HG02610 (cell line): Measurements from ENCODE around the gene TMEM132C.

ENCODE experiments used
- ATAC-seq: cut with Tn5 transposase; IDR thresholded peaks from one replicate; pipeline ENCODE4 v1.9.1; 2021; ENCODE audit warnings: mild to moderate bottlenecking, moderate library complexity; ENCODE audit not compliant: unreplicated experiment

TMEM132C gene

DNA sequence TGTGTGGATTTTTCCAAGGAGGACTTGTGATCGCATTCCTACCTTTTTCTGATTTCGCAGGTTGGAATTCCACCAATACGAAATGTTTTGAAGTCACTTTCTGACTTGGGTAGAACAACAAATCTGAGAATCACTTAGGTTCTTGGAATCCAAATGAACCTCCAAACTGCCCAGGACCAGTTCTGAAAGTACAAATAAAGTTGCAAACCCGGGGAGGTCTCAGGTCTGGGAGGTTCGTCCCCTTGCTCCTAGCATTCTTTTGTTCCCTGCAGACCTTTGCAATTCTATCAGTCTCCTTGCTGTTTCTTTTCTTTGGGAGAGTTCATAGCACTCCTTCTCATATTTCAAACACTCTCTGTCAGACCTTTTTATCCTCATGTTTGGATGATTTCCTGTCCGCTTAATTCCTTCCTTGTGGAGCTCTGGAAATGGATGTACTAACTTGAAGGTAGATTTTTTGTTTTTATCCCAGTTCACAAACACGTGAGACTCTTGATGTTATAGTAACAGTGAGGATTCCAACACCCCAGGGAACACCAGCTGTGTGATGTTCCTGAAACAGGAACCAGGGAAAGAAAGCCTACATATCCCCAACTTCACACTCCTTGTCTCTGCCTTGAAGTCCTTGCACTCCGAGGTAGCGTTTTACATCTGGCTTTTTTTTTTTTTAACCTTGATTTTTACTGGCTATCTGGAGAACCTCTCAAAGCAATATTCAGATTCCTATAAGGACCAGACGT is 70.6 kb downstream of the TMEM132C start:
- no peak for ATAC-seq

DNA sequence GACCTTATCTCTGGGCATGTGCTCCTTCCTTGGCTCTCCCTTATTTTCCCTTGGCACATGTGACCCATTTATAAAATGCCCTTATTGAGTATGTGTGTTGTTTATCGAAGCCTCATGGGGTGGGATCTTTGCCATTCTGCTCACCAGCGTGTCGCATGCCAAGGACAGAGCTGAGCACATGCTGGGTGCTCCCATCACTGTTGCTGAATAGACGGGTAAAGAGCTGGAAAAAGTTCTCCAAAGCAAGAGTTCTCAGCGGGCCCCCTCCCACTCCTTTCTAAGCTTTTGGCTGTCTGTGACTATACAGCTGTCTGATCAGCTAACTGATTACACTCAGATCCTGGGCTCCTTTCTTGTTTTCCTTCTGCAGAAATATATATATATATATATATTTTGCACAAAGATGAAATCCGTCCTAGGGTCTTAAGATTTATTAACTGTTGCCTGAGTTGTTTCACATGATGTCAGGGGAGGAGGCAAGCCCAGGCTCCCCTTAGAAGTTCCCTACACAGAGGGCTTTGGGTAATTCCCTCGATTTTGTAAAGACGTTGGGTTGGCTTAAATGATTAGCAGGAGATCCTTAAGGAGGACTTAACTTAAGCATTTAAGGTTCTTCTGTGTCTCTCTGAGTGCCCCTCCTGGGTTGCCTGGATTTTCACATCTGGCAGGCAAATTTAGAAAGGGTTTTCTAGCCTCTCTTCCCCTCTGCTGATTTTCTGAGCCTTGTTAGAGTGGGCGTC is 71.6 kb downstream of the TMEM132C start:
- no peak for ATAC-seq

GRCh38 chr12:128339126-128339520 is 72.2 kb downstream of the TMEM132C start:
- no peak for ATAC-seq

DNA sequence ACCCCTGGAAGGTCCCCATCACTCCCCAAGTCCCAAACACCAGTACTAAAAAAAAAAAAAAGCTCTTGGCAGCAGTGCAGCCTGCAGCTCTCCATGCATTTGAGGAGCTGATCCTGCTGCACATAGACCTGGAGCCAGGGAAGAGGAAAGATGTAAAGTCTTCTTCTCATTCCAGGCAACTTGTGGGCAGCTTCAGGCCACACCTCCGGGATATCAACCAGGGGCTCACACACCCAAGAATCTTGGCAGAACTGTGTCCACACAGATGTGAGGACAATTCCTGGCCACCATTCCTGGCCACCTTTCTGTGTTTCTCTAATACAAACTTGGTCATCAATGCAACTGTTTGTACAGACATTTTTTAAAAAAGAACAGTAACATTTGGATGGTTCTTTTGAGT is 72.7 kb downstream of the TMEM132C start:
- ATAC-seq: no peak

DNA sequence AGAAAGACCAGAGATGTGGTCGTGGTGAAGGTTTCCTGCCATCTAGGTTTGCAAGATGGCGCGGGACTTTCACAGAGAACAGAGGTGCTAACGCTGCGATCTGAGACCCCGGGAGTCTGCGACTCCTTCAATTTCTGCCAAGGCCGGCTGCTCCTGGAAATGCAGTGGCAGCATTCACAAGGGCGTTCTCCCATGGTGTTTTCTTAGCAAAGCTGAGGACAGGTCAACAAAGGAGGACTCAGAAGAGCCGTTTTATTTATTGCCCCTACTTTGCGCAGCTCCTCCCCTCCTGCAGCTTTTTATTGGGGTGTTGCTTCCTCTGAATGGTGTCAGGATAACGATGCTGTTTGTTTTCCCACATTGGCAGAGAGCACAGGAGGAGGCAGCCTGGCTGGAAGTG is 86.3 kb downstream of the TMEM132C start:
- ATAC-seq: no peak

- no peak for ATAC-seq
These were observed 89.6 kb downstream of the TMEM132C start for GRCh38 chr12:128356547-128356946.

DNA sequence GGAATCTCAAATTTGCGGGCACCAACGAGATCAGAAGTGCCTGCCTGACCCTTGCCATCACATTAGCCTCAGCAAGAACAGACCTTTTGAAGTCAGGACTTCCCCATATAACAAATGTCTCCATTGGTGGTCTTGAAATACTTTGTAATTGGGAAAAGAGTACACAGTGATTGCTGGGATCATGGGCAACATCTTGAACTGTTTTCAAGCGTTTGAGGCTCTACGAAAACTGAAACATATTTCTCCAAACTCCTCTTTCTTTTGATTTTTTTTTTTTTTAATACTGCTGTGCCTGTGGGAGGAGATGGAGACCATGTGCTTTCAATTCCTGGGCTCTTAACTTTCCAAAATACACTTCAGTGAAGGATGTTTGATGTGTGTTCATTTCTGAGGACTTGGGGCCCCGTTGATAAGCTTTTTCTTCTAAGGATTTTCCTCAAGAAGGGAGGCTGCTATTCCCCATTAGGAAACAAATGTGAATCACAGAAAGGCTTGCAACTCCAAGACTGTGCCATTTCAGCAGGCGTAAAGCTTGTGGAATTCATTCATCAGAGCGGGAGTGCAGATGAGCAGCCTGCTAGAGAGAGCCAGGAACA is 94.5 kb downstream of the TMEM132C start:
- ATAC-seq: no peak

DNA sequence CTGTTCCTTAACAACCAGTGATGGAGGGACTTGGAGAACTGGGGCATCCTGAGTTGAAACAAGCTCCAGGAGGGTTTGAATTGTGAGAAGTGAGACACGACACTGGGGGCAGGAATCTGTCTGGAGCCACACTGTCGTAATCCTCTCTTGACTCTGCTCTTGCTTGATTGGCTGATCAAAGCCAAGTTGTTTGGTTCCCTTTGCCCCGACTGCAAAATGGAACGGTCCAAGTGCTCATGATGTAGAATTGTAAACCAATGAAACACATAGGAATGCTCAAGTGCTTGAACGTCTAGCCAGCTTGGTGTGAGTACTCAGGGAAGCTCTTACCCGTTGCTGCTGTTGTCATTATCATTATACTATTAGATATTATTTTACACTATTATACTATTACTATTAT is 98.1 kb downstream of the TMEM132C start:
- no peak for ATAC-seq

GRCh38 chr12:128365651-128366231 is 98.8 kb downstream of the TMEM132C start:
- ATAC-seq: no peak

DNA sequence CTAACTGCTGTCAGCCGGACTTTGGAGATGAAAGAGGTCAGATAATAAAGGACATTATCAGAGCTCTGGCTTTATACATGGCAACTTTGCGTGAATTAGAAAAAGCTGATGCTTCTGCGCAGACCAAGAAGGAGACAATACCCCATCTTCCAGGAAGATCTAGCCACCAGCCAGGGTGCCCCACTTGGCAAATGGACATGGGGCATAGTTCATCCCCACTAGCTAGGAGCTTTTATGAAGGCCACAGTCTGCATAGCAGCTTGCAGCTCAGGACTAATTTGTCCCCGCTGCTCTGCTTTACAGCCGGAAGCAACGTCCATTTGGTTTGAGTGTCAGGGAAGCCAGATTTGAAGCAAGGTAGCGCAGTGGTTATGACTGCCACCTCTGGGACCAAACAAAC is 101.0 kb downstream of the TMEM132C start:
- ATAC-seq: no peak

DNA sequence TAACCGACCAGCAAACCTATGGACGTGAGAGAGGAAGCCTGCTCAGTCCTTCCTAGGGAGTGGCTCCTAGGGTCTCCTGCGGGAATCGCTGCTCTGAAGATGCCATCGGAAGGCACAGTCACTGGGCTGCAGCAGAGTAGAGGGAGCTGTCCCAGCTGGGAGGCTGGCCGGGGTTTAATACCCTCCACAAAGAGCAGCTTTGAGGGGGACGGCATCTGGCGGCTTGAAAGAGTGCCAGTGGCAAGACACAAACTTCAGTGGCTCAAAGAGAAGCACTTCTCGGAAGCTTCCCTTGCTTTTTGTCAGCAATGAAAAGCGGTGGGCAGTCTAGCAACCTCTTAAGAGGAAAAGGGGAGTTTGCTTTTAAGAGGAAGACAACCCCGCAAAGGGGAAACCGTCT is 114.6 kb downstream of the TMEM132C start:
- no peak for ATAC-seq

DNA sequence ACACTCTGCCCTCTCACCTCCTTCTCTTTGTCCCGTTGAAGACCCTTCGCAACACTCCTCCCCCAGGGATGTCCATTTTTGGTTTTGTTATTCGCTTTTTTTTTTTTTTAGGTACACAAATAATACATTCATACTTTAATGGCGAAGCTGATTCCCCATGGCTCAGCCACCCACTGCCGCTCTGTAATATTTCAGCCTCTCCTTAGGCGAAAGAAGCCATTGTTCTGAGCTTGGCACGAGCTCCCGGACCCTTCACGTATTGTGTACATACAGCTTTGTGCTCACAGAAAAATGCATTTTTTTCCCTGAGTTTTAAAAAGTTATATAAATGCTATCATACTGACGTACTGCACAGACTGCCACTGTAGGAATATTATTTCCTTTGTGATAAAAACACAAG is 115.0 kb downstream of the TMEM132C start:
- ATAC-seq: no peak

GRCh38 chr12:128382946-128383345 is 116.0 kb downstream of the TMEM132C start:
- no peak for ATAC-seq

GRCh38 chr12:128383357-128383937 is 116.5 kb downstream of the TMEM132C start:
- ATAC-seq: no peak

DNA sequence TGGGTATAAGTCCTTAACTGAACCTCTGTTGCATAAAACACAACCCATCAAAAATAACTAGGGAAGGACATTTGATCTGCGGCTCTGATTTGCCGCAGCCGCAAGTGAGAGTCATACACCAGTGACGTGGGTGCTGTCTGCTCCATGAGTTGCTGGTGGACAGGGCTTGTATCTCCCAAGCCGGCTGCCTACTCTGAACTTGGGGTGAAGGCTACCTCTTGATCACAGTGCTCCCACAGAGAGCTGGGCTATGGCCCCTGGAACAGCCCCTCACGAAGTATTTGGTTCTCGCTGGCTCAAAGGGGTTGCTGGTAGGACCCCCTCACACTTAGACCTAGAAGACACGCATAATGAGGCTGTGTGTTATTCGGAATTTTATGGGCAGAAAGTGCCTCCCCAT is 118.8 kb downstream of the TMEM132C start:
- ATAC-seq: no peak

DNA sequence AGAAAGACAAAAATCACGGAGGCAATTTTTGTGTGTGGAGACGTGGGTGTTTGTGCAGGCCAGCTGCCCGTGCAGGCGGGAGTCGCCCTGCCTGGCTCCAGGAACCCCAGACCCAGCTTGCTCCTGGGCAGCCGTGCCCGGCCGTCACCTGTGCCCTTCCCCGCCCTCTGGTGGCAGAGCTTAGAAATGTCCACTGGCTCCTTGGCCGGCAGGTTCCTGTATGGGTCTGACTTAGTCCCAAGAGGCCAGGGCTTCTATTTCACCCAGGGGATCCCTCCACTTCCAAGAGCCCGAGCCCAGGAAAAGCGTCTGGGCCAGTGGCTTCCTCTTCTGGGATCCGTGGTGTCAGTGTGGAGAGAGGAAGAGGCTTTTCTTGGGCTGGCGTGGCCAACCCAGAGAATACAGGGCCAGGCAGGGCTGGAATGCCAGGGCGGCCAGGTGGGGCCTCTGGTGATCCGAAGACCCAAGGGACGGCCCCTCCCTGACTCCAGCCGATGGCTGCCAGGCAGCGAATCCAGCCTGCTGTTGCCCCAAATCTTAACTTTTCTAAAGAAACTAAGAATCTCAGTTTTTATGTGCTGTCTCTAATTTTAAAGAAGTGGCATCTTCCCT is 120.9 kb downstream of the TMEM132C start:
- peak; percentile 75 for ATAC-seq

DNA sequence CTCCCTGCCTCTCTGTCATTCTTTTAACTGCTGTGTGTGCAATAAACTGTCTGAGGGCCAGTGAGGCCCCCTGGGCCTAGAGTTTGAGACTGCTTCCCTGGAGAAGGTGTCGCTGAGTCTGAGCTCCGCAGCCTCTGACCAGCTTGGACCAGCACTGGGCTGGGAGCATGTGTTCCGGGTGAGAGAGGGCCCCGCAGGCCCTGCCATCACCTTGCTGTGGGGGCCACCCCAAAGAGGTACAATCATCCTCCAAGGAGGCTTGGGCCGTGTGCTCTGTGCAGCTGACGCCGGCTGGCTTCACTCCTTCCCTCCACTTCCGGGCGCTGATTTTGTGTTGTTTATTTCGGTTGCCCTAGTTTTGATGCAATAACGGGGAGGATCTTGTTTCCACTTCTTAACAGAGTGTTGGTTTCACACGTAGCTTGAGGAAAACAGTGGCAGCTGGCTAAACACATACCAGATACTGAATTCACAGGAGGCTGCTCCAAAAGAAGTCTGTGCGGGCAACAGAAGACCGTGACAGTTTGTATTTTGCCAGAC is 121.6 kb downstream of the TMEM132C start:
- no peak for ATAC-seq

DNA sequence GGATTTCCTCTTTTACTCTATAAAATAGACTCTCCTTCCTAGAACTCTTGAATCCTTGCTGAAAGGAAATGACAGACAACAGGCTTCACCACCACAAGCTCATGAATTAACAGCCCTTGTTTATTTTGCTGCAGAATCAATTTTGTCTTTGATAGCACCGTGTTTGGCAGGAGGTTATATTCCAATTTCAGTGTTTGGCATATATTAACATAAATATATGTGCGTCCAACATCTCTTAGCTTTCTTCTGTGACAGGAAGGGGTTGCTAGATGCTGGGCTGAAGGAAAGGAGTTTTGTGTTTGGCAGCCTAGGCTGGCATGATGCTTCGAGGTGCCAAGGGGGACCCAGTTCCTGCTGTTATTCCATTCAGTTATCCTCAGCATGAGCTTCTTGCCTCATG is 126.4 kb downstream of the TMEM132C start:
- ATAC-seq: no peak

DNA sequence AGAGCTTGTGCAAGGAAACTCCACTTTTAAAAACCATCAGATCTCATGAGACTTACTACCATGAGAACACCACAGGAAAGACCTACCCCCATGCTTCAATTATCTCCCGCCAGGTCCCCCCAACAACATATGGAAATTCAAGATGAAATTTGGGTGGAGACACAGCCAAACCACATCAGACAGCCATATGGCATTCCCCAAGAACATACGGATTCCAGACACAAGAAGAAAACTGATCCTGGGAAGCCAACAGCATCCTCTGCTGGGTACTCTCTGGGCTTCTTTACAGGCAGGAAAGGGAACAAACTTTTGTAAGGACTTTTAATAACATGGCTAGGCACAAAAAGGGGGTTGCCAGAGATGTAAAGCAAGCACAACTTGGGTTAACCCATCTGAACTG is 127.2 kb downstream of the TMEM132C start:
- ATAC-seq: no peak

DNA sequence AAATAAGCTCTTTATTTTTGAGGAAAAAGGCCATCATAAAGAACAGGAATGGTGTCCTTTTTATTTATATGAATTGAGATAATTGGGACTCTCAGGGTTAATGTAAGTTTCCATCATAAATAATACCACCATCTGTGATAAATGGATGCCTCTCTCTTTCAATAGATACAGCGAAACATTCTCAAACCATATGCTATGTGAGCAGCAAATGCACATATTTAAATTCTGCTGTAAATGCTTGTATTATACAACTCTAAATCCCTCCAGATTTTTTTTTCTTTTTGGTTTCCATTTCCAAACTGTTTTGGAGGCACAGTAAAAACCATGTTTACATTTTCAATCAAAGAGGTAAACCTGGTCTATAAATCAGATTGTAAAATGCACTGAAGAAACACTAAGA is 132.3 kb downstream of the TMEM132C start:
- no peak for ATAC-seq
